K562 (cell line): ENCODE data around the gene TFCP2L1. TPM values are rescaled to one million over a fixed set of nuclear protein-coding genes. Genes with fewer than 3 reads are reported as not detected.

ENCODE experiments used
- ATAC-seq: fragments of 200-7000 bp; cut with Tn5 transposase; 3 replicates; pipeline ENCODE4 v1.9.1; 2020; ENCODE audit warnings: moderate library complexity
- BruUV-seq: library from RNA; stranded (reverse); fragments of 400-500 nt; replicated peaks from 2 replicates; lab custom pipeline; 2021; lab: Mats Ljungman, UMichigan
- CTCF ChIA-PET: fragments of 300-600 bp; formaldehyde crosslinking; extraction: SDS; loops from one replicate; lab custom pipeline; 2021; ENCODE audit warnings: low intra/inter-chr PET ratio; lab: Yijun Ruan, JAX
- POLR2A ChIA-PET: fragments of 300-600, 350-650 bp; sonication (Branson Sonifier 250); formaldehyde crosslinking; extraction: SDS; loops from one replicate; lab custom pipeline; 2021; ENCODE audit warnings: antibody characterized with exemption, inconsistent platforms; lab: Yijun Ruan, JAX
- DNase-seq, 4 experiments: peaks; one replicate each; pipeline versions ENCODE4 v3.0.0 to v3.0.0-alpha.2; 2011 to 2018; ENCODE audit warnings: low spot score in 3 of 4, mixed read lengths in 3 of 4; ENCODE audit errors: extremely low read depth in 1 of 4
- FAIRE-seq: peaks from 2 replicates; lab custom pipeline; 2011; peaks lifted over from hg19 to GRCh38; lab: Jason Lieb, UNC
- H2AFZ ChIP-seq: 2 replicates; pipeline ENCODE4 v1.6.0; 2011; ENCODE audit warnings: low read depth, low read length, control low read depth, inconsistent platforms
- H3K27ac ChIP-seq: fragments of 200-600 bp; 3 replicates; pipeline ENCODE4 v1.8.0; 2011; ENCODE audit warnings: low read depth, mild to moderate bottlenecking, control low read depth, inconsistent platforms, low read length, moderate library complexity, mixed read lengths; ENCODE audit errors: extremely low read depth
- H3K27me3 ChIP-seq, 2 experiments: fragments of 300-600 bp in 1 of 2; 2 replicates in 1 of 2; 3 replicates in 1 of 2; pipeline versions ENCODE4 v1.6.0 to v1.8.0; 2011; ENCODE audit warnings: inconsistent platforms in 2 of 2, low read length in 2 of 2, mild to moderate bottlenecking in 1 of 2, mixed read lengths in 1 of 2, moderate library complexity in 1 of 2; ENCODE audit not compliant: control insufficient read depth in 2 of 2, insufficient read depth in 2 of 2
- H3K36me3 ChIP-seq: fragments of 300-600 bp; 3 replicates; pipeline ENCODE4 v1.8.0; 2011; ENCODE audit warnings: mild to moderate bottlenecking, low read length, inconsistent platforms; ENCODE audit not compliant: control insufficient read depth, insufficient read depth
- H3K4me1 ChIP-seq, 2 experiments: fragments of 200-600 bp in 1 of 2; replicated peaks in 1 of 2; 2 replicates in 1 of 2; 3 replicates in 1 of 2; pipeline versions ENCODE4 v1.5.1 to v1.8.0; 2011; ENCODE audit warnings: inconsistent platforms in 2 of 2, low read length in 2 of 2, mild to moderate bottlenecking in 1 of 2, mixed read lengths in 1 of 2, moderate library complexity in 1 of 2; ENCODE audit not compliant: control insufficient read depth in 2 of 2, insufficient read depth in 2 of 2
- H3K4me2 ChIP-seq: 2 replicates; pipeline ENCODE4 v1.6.1; 2011; ENCODE audit warnings: low read length, control low read depth, inconsistent platforms, mixed read lengths; ENCODE audit not compliant: insufficient read depth
- H3K4me3 ChIP-seq: fragments of 200-600 bp; sonication (generic), shearing (Covaris generic); 2 replicates; pipeline ENCODE4 v1.5.1; 2016; ENCODE audit warnings: control low read depth, inconsistent platforms
- H3K79me2 ChIP-seq: fragments of 200-600 bp; 3 replicates; pipeline ENCODE4 v1.8.0; 2011; ENCODE audit warnings: low read length, inconsistent platforms; ENCODE audit not compliant: control insufficient read depth, insufficient read depth
- H3K9ac ChIP-seq, 2 experiments: 2 replicates each; pipeline versions ENCODE4 v1.6.0 to v1.6.1; 2011; ENCODE audit warnings: low read depth in 2 of 2, low read length in 2 of 2, control low read depth in 1 of 2, inconsistent platforms in 1 of 2, mild to moderate bottlenecking in 1 of 2, mixed read lengths in 1 of 2; ENCODE audit not compliant: insufficient read depth in 1 of 2
- H3K9me1 ChIP-seq: one replicate; pipeline ENCODE4 v1.6.0; 2011; ENCODE audit warnings: inconsistent platforms, mild to moderate bottlenecking, low read length, moderate library complexity; ENCODE audit not compliant: control insufficient read depth, insufficient read depth
- H3K9me3 ChIP-seq: replicated peaks from 2 replicates; pipeline ENCODE4 v1.5.1; 2011; ENCODE audit warnings: low read depth, low read length, inconsistent platforms; ENCODE audit not compliant: control insufficient read depth, insufficient read depth
- H4K20me1 ChIP-seq: replicated peaks from 2 replicates; pipeline ENCODE4 v1.6.1; 2011; ENCODE audit warnings: low read length, inconsistent platforms, mixed read lengths; ENCODE audit not compliant: control insufficient read depth, insufficient read depth
- ATF3 ChIP-seq, 2 experiments: fragments of 450-650 bp in 1 of 2; sonication (generic) in 1 of 2; formaldehyde crosslinking in 1 of 2; IDR thresholded peaks in 1 of 2; conservative IDR thresholded peaks in 1 of 2; 2 replicates each; pipeline versions ENCODE4 v1.6.1 to v1.8.1; 2016 to 2023; ENCODE audit warnings: mild to moderate bottlenecking in 2 of 2, moderate library complexity in 2 of 2, inconsistent platforms in 1 of 2, missing genetic modification reagents in 1 of 2
- ELK1 ChIP-seq: sonication (generic); formaldehyde crosslinking; IDR thresholded peaks from 2 replicates; pipeline ENCODE4 v1.8.1; 2022; ENCODE audit warnings: missing genetic modification reagents
- FOXA1 ChIP-seq: fragments of 450-650 bp; IDR thresholded peaks from 2 replicates; pipeline ENCODE4 v1.6.1; 2016; ENCODE audit warnings: mild to moderate bottlenecking, borderline replicate concordance
- MCM5 ChIP-seq: fragments of 450-650 bp; IDR thresholded peaks from 2 replicates; pipeline ENCODE4 v1.6.1; 2016; ENCODE audit warnings: low read depth
- MITF ChIP-seq: IDR thresholded peaks from 2 replicates; pipeline ENCODE4 v1.6.1; 2014; ENCODE audit warnings: antibody characterized with exemption
- PCBP2 ChIP-seq: fragments of 200-400 bp; formaldehyde crosslinking; IDR thresholded peaks from 2 replicates; pipeline ENCODE4 v1.6.1; 2018; ENCODE audit warnings: low read length, low read depth, mild to moderate bottlenecking, moderate library complexity; ENCODE audit not compliant: poor library complexity, severe bottlenecking
- POLR3A ChIP-seq: IDR thresholded peaks from 2 replicates; pipeline ENCODE4 v1.6.1; 2011; ENCODE audit warnings: borderline replicate concordance, mild to moderate bottlenecking, moderate library complexity; ENCODE audit not compliant: insufficient read length, insufficient read depth; ENCODE audit errors: extremely low read depth
- POU5F1 ChIP-seq: fragments of 150-350 bp; IDR thresholded peaks from 2 replicates; pipeline ENCODE4 v1.6.1; 2014; ENCODE audit warnings: borderline replicate concordance, low read length, low read depth, mild to moderate bottlenecking; ENCODE audit not compliant: partially characterized antibody
- RNF219 ChIP-seq: fragments of 250-450 bp; sonication (Bioruptor Pico); IDR thresholded peaks from 2 replicates; pipeline ENCODE4 v1.5.0; 2022; ENCODE audit warnings: mild to moderate bottlenecking
- SMAD2 ChIP-seq: fragments of 150-350 bp; IDR thresholded peaks from 2 replicates; pipeline ENCODE4 v1.6.1; 2014; ENCODE audit warnings: low read depth, mild to moderate bottlenecking, low read length
- SPI1 ChIP-seq: IDR thresholded peaks from 2 replicates; pipeline ENCODE4 v1.6.1; 2011; ENCODE audit warnings: low read depth, low read length, control low read depth, borderline replicate concordance
- TCF7L2 ChIP-seq: fragments of 150-350 bp; IDR thresholded peaks from 2 replicates; pipeline ENCODE4 v1.6.1; 2016; ENCODE audit warnings: low read depth, mild to moderate bottlenecking, low read length, moderate library complexity
- ZNF586 ChIP-seq: fragments of 450-650 bp; formaldehyde crosslinking; conservative IDR thresholded peaks from 2 replicates; pipeline ENCODE4 v1.4.0; 2020; ENCODE audit warnings: mild to moderate bottlenecking, moderate library complexity
- WGBS: fragments of 100-300 bp; shearing (Covaris generic); methylation state at CpG from one replicate; pipeline ENCODE4 v1.1.6; 2016; ENCODE audit warnings: low coverage, mixed read lengths; ENCODE audit not compliant: insufficient coverage; ENCODE audit errors: missing lambda C conversion rate; 5-methylcytosine and 5-hydroxymethylcytosine counted together
- in situ Hi-C: fragments of 300-500 bp; cut with MboI; formaldehyde crosslinking; loops from 4 replicates; pipeline ENCODE4 v1.15.0; 2018; ENCODE audit warnings: inconsistent platforms, mixed read lengths
- intact Hi-C: fragments of 100-400 bp; cut with micrococcal nuclease; formaldehyde crosslinking; loops from 2 replicates; pipeline ENCODE4 v1.14.2; 2022
- polyA plus RNA-seq, 8 experiments: library from polyadenylated mRNA; depleted of rRNA in 4 of 8; stranded (reverse) in 5 of 8; unstranded in 3 of 8; fragments of >200 nt; fragmentation: Nextera tagmentation in 2 of 8; fragmentation: Illumina TruSeq in 1 of 8; extraction: Ambion mirVana in 2 of 8; extraction: Trizol in 1 of 8; gene quantifications; 2 replicates each; pipeline versions ENCODE4 v1.2.1 to v1.2.3, GENCODE V29; 2011 to 2014; ENCODE audit warnings: inconsistent platforms in 1 of 8, missing spikeins in 1 of 8
- total RNA-seq, 7 experiments: library from RNA; depleted of rRNA in 6 of 7; stranded (reverse); fragments of >200 nt in 6 of 7; fragmentation: Illumina TruSeq in 2 of 7; extraction: Trizol in 2 of 7; gene quantifications; 2 replicates each; pipeline versions ENCODE4 v1.2.1 to v1.2.3, GENCODE V29; 2011 to 2021; ENCODE audit warnings: low replicate concordance in 1 of 7

Gene TFCP2L1
- total and polyA plus RNA-seq, 9 of the 15 experiments (the other 6 are each of a cell fraction or from before 2014, with no cell fraction given) = 0.08 to 1.00 (median 0.42) TPM

- in situ Hi-C loops = no loop called here
- intact Hi-C loops = no loop called here
- CTCF ChIA-PET = no interaction called here
- Histone ChIP-seq H3K27me3 (peaks cover 18 to 51% of the 10 kb centered on the region in 2 experiments), H2AFZ (no peak overlapping the region), H3K79me2 (no peaks in the 10 kb centered on the region), H3K4me2 (no peak overlapping the region), H3K9ac (no peak overlapping the region), H3K36me3 (no peaks in the 10 kb centered on the region), H3K4me1 (no peaks in the 10 kb centered on the region; a peak in 2 of 5 replicates), H3K9me1 (no peaks in the 10 kb centered on the region), H3K9me3 (no peaks in the 10 kb centered on the region), H3K27ac (no peak overlapping the region), H3K4me3 (no peak overlapping the region), H4K20me1 (no peaks in the 10 kb centered on the region)
- ATAC-seq (no peak), DNase-seq (no peak), FAIRE-seq (no peak)
- TF ChIP-seq MCM5 = no peak
- TF ChIP-seq ATF3 (IDR thresholded peaks at IDR 0.05) = no peak
- TF ChIP-seq ATF3 (CRISPR knock-in tag; conservative IDR thresholded peaks at IDR 0.05) = no peak
- TF ChIP-seq POLR3A = no peak
- no peak for TF ChIP-seq POU5F1
- TF ChIP-seq FOXA1 = no peak
- TF ChIP-seq MITF = no peak
- no peak for TF ChIP-seq SPI1
- no peak for TF ChIP-seq RNF219 (CRISPR knock-in tag)
- no peak for TF ChIP-seq SMAD2
- no peak for TF ChIP-seq ZNF586
- TF ChIP-seq ELK1 (CRISPR knock-in tag) = no peak
- TF ChIP-seq PCBP2 = no peak
- TF ChIP-seq TCF7L2 = no peak
- POLR2A ChIA-PET = interaction anchor here (0.6 to 0.7 kb wide), 2 partner anchors 11 to 140 kb away, joined by 3 to 5 read pairs; no protein-coding TSS in a partner anchor
- 6% methylated on average over 5 of the region's 5 CpGs for WGBS
- no TSS peak for BruUV-seq
Observed at GRCh38 chr2:121247971-121248370, 37.0 kb downstream of the TFCP2L1 start.
